HEK293T (cell line): Measurements from ENCODE around the gene KLK14.

ENCODE experiments used
- BHLHE40 ChIP-seq: fragments of 450-650 bp; IDR thresholded peaks from 2 replicates; pipeline ENCODE4 v1.6.1; 2016; ENCODE audit warnings: mild to moderate bottlenecking, moderate library complexity, borderline replicate concordance
- LEF1 ChIP-seq: fragments of 450-650 bp; IDR thresholded peaks from 2 replicates; pipeline ENCODE4 v1.6.1; 2017; ENCODE audit warnings: mild to moderate bottlenecking, borderline replicate concordance
- NFRKB ChIP-seq: fragments of 450-650 bp; IDR thresholded peaks from 2 replicates; pipeline ENCODE4 v1.6.1; 2016; ENCODE audit warnings: mild to moderate bottlenecking, moderate library complexity
- SP1 ChIP-seq: fragments of 450-650 bp; IDR thresholded peaks from 2 replicates; pipeline ENCODE4 v1.6.1; 2017
- SUZ12 ChIP-seq: fragments of 450-650 bp; IDR thresholded peaks from 2 replicates; pipeline ENCODE4 v1.6.1; 2016; ENCODE audit warnings: mild to moderate bottlenecking
- TARDBP ChIP-seq: fragments of 450-650 bp; IDR thresholded peaks from 2 replicates; pipeline ENCODE4 v1.6.1; 2016

DNA sequence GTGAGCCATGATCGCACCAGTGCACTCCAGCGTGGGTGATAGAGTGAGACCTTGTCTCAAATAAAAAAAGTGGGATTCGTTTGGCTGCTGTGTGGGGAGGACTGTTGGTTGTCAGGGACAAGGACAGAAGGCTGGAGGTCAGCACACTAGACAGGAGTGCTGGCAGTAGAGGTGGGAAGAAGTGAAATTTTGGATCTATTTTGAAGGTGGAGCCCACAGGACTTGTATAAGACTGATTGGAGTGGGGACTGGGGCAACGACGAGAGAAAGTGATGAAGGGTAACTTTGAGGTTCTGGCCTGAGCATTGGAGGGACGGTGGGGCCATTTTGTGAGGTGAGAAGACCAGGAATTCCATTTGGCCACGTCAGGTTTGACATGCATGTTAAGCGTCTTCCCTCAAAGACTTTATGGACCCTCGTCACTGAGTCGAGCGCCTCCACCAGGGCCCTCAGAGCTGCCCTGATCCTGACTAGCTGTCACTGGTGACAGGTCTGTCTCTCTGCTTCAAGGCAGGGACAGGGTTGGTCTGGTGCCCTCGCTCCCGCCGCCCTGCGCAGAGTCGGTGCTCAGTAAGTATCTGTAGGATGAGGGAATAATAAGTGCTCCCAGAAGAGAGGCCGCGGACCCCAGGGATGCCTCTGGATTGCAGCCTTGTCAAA, 24.8 kb upstream of the KLK14 start:
- TF ChIP-seq SP1 (no peak), LEF1 (no peak), SUZ12 (no peak), TARDBP (no peak), NFRKB (no peak), BHLHE40 (no peak)
